Stimulated activated CD8-positive, alpha-beta memory T cell treated with anti-CD3 and anti-CD28 coated beads, Interleukin-12 subunit alpha, Interleukin-12 subunit beta, amount 100 ng/mL, for 24 hours (primary cell): ENCODE data around the gene CTDSP2.

Experiments
- DNase-seq: peaks from one replicate; pipeline ENCODE4 v3.0.0-alpha.2; 2020; ENCODE audit errors: extremely low read depth

CTDSP2 gene

DNA sequence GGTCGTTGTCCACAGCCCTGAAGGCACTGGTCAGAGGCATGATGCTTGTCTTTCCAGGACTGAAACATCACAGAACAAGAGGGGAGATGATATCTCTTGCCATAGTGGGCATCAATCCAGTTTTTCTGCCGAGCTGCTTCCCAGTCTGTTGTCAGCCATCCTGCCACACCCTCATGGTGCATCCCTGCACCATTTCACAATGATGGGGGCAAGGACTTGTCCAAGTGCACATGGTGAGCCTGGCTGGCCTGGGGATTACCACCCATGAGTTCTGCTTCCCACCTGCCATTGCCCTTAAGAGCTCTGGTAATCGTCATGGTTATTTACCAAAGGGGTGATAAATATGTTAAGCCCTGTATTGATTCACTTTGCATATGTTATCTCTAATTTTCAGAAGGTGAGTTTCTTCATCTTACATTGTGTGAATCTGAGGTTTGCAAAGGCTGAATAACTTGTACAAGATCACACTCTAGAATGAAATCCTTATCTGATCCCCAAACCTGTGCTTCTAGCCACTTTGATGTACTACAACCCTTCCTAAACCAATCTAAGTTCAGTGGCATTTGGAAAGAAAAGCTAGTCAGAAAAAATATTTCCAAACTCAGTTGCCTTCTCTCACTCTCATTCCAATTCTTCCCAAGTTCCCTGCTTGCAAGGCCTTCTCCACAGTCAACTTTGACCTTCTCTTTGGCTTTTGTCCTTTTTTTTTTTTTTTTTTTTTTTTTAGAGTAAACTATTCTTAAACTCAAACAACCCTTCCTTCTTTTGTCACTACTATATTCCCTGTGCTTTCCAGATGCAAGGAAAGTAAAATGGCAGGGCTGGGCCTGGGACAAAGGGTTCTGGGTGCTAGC lies 30.3 kb downstream of the CTDSP2 start:
- no peak for DNase-seq

DNA sequence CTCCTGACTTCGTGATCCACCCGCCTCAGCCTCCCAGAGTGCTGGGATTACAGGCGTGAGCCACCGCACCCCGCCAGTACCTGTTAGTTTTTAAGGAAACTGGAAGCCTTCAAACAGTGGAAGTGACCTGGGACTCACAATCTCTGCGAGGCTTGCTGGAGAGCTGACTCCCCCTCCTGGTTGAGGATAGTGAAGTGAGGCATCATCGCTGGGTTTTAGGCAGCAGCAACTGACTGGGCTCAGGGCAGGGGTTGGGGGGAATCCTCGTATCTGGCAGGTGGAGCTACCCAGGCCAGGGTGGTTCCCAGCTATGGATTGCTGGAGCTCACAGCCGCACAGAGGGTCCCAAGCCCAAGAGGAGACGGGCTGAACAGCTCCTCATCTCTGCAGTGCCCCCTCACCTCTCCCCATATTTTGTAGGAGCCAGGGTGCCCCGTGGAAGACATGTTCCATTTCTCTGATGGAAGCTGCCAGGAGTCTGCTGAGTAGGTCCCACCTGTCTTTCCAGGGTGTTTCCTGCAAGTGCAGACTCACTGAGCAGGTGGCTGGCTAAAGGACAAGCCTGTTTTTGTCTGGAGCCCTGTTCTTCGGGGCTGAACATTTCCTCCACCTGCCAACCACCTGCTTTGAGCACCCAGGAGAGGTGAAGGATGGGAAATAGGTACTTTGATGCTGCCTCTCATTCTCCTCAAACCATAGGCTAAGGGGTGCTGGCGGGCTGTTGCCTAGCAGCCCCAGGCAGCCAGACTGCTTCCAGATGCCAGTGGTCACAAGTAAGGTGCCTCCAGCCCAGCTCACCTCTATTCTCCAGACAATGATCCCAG lies 31.1 kb downstream of the CTDSP2 start:
- DNase-seq, result no peak

DNA sequence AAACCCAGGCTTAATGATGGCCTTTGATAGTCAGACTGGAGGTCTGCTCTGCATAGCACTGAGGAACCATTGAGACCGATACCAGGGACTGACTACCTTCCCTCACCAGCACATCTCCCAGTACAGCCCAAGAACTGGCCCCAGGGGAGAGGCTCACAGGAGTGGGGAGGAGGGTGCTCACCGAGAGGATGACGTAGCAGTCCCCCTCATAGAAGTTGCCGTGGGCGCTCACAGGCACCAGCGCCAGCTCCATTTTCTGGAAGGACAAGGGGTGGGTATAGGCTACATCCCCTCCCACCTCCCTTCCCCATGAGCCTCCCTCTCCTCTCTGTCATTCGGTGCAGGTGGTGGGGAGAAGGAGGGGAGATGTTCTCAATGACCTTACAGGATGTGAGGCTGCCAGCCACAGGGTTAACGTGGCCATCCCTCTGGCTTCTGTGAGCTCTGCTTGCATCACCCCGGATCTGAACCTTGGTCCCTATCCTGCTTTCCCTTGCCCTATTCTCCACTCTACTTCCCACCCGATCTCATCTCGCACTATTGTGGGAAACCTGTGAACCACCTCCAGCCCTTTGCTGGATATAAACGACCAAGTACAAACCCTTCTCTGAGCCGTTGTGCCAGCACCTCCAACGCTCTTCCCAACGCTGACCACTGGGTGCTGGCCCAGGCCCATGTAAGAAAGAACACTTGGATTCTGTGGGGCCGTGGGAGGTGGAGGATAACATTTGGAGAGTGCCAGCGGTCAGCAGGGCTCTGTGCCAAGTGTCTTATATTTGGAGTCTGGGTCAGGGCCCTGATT lies 32.4 kb downstream of the CTDSP2 start:
- no peak for DNase-seq

DNA sequence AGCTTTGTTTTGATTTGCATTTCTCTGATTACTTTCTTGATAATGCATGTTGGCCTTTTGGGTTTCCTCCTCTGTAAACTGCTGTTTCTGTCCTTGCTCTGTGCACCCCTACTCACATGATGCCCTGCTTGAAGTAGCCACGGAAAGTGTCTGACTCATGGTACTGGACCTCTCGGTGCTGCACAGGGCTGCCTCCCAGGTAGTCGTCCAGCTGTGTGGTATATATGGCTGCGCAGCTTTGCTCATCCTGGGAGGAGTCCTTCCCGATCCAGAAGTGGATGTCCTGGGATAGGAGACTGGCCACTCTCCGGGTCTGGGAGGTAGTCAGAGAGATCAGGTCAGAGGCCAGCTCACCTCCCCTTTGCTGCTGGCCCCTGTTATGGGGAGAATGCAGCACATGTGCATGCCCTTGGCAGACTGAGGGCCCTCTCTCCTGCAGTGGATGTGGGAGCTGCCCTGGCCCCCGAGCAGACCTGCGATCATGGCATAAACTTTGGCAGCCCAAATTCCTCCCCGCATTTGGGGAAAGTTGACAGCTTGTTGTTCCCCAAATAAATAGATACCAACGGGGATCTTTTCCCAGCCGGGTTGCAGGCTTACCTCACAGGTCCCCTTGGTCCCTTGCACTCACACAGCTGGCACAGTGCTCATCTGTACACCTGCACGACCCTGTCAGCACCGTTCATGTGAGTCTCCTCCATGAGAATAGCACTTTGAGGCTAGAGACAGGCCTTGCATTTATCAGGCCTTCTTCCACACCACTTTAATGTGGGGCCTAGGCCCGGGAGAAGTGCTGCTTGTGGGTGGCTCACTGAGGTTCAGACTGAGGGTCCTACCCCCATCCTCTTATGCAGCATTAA lies 33.2 kb downstream of the CTDSP2 start:
- DNase-seq, result no peak

DNA sequence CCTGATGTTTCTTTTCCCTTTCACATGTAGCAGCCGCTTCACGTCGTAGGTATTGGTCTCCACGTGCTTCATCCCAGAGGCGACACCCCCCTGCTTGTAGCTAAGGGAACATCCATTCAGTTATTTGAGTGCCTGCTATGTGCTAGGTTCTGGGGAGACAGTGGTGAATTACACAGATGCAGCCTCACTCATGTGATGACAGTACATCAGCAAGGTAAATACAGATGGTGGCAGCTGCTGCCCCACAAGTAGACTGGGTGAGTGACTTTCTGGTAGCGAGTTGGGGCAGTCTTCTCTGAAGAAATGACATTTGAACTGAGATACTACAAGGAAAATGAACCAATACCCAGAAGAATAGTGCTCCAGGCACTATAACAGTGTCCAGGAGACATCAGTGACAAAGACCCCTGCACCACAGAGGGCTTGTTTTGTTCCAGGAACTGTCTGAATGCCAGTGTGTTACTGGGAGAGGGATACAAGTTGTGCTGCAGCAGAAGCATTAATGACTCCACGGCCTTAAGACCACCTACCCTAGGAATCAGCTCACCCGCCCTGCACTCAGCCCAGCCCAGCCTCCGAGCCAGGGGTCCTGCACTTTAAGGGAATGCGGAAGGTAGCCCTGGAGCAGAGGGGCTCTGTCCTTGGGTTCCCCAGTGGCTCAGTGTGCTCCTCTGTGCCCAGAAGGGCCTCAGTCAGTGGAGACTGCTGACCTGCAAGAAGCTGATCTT lies 35.3 kb downstream of the CTDSP2 start:
- no peak for DNase-seq

DNA sequence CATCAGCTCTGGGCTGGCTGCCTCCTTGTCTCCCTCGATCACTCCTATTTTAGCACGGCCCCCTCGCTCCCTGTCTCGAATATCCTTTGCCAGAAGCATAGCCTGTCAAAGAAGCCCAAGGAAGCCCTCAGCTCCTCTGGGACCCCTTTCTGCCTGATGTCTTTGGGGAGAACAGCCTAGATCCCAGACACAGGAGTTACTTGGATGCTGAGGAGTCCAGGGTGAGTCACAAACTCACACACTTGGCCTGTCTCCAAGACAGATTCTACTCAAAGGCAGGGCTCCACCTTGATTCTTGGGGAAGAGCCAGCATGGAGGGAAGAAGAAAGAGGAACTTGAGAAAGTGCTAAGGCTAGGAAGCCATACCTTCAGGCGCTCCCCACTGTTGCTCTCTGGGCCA lies 36.1 kb downstream of the CTDSP2 start:
- no peak for DNase-seq

DNA sequence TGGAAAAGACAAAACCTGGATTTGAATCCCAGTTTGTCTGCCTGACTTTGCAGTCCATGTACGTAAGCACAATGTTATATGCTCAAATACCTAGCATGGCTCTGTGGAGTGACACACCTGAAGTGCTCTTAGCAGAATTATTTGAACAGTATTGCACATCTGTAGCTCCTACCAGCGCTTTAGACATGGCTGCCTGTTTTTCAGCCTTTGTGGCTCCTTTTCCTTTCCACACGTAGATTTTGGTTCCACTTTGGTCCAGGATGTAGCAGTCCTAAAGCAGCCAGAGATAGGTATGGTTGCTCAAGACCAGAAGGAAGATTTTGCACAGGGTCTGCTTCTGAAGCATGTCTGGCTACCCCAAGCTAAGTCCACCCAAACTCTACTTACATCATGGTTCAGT lies 37.1 kb downstream of the CTDSP2 start:
- DNase-seq, result no peak

DNA sequence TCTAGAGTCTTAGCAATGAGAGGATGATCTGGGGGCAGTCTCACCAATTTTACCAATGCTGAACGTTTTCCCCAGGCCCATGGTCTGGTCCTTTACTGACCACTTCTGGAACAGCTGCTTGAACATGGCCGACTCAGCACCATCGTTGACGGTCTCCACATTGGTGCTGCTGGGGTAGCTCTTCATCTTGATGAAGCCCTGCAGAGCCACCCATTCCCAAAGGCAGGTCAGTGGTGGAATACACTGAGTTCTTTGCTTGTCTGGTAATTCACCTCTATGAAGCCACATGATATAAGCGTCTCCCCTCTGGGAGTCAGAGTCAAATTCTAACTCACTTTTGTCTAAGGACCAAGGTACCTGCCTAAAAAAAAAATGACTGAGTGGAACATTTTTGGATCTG lies 38.2 kb downstream of the CTDSP2 start:
- no peak for DNase-seq

DNA sequence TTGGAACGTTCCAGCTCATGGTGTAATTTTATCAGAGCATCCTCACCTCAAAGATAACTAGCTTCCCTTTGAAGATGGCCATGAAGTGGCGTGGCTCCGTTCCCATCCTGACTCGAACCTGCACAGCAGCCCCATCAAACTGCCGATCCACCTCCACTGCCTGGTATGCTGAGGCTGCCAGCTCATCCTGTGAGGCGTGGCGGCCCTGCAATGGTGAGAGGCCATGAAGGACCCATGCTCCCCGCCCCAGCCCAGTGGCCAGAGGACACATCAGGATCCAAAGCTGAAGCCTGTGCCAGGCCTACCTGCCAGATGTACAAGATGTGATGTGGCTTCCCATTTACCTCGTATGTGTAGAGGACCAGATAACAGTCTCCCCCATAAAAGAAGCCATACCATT lies 39.2 kb downstream of the CTDSP2 start:
- no peak for DNase-seq

DNA sequence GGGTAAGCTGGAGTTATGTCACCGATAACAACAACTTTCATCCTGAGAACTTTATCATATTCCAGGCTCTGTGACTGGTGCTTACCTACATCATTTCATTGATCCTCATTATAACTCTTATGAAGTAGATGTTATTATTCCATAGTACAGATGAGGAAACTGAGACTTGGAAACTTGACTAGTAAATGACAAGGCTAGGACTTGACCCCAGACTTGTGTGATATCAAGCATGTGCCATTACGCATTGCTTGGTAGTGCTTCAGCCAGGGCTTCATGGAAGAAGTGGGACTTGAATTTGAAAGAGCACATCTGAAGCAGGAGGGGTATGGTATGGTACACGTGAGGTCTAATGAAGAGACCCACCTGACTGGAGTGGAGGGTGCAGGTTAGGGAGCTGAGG lies 39.9 kb downstream of the CTDSP2 start:
- no peak for DNase-seq

DNA sequence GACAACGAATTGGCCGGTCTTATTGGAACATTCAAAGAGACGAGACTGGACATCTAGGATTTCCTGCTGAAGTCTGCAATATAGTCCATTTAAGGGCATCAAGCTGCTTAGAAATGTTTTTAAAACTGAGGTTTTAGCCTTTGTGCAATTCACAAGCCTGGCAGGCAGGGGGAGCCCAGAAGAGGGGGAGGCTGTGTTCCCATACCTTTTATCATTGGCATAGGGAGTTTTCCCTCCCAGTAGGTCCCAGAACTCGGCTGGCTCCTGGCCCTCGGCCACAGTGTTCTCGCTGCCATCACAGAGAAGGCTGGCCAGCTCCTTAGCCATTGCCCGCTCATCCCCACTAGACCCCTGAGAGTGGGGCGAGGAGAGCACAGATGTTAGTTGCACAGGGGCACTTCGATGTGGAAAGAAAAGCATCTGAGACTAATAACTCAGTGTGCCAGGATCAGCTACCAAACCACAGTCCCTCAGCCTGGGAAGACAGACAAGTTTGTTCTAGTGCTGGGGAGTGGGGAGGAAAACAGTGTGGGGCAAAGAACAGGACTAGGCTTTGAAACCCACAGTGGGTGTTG lies 43.1 kb downstream of the CTDSP2 start:
- no peak for DNase-seq

DNA sequence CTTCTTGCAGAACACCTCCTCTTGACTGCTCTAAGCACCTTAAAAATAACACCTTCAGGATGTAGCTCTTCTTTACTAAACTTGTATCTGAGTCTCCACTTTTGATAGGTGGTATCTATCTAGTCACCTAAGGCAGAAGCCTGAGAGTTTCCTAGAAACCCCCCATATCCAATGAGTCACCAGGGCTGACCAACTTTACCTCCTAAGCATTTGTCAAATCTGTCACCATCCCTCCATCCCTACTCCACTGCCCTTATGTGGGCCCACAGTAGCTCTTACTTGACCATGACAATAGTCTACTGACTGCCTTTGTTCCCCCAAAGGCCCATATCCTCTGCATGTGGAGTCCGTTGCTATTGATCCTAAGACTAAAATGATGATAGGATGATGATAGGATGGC lies 43.9 kb downstream of the CTDSP2 start:
- DNase-seq, result no peak

DNA sequence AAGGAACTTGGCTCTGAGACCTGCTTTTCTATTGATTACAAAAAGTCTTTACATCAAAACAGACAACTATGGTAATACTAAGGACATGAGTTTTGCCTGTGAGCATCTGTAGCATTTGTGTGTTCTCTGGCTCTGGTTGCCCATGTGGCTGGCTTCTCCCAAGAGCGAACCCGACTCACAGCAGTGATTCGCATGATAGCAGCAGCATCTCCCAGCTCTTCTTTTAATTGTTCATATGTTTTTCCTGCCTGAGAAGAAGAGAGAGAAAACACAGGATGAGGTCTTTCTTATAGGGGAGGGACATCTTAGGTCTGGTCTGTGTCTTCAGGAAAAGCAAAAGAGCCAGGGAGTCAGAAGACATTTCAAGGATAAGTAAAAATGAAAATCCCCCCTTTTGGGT lies 45.6 kb downstream of the CTDSP2 start:
- no peak for DNase-seq

DNA sequence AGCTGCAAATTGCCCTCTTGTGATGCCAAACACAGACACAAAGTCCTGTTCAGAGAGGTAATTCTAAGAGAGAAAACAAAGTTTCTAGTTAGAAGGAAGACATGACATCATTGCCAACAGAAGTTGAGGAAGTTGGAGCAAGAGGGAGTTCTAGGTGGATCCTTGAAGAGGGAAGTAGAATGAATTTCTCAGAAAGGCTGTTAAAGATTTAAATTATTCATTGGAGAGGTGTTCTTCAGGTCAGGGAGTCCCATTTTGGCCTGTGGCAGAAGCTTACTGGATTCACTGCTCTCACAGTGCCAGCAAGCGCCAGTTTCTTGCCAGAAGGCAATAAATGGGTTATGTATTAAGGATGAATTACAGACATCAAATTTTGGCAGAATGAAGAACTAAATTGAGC lies 48.6 kb downstream of the CTDSP2 start:
- no peak for DNase-seq

DNA sequence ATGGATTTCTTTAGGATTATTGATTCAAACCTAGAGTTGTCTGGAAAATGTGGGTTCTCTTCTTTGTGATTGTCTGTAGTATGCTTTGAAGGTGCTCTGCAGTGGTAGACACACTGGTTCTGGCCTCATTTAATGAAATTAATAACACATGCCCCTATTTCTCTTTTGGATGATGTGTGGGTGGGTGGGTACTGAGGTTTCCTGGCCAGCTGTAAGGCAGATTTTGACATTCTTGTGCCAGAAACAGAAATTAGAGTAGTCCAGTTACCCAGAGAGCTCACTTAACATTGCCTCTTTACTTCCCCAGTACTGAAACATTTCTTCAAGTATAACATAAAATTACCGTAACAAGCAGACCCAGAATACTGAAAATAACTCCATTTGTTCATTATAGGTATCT lies 49.5 kb downstream of the CTDSP2 start:
- no peak for DNase-seq

DNA sequence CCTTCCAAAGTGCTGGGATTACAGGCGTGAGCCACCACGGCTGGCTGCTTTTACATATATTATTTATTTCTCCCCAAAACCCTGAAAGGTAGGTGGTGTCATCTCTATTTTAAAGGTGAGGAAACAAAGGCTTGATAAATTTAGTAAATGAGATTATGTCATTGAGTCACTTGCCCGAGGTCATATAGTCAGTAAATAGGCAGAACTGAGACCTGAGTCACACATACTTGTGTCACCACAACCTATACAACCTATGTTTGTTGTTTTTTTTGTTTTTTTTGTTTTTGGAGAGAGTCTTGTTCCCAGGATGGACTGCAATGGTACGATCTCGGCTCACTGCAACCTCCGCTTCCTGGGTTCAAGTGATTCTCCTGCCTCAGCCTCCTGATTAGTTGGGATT lies 51.2 kb downstream of the CTDSP2 start:
- DNase-seq, result no peak

DNA sequence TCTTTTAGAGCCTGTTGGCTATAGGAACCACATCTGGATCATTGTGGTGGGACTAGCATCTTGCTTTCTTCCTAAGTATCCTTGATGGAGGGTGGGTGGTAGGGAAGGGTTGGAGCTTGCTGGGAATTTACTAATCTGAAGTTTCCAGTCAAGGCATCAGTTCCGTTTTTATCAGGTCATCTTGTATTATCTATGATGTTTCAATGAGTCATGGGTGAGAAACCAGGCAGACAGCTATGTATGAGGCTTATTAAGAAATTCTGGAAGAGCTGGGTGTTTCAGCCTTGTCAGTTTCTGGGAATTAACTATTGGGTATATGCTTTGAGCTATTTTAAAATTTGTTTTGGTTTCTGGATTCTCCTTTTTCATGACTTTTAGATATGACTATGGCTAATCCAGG lies 52.6 kb downstream of the CTDSP2 start:
- no peak for DNase-seq

DNA sequence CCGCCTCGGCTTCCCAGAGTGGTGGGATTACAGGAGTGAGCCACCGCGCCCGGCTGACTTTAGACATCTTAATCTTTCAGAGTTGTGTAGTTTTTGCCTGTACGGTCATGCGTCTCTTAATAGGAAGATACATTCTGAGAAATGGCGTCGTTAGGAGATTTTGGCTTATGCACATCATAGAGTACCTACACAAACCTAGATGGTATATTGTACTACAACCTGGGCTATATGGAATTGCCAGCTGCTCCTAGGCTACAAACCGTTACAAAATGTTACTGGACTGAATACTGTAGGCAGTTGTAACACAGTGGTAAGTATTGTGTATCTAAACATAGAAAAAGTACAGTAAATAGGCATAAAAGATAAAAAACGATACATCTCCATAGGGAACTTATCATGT lies 62.7 kb downstream of the CTDSP2 start:
- no peak for DNase-seq

DNA sequence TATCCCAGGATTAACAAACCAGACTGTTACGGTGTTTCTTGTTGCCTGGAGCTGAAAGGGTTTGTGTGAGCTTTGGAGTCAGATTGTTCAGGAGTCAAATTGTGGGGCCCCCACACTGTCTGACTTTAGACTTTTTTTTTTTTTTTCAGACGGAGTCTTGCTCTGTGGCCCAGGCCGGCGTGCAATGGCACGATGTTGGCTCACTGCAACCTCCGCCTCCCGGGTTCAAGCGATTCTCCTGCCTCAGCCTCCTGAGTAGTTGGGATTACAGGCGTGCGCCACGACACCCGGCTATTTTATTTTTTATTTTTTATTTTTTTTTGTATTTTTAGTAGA lies 63.1 kb downstream of the CTDSP2 start:
- no peak for DNase-seq
